SU-DHL-6 (cell line): ENCODE measurements around the gene CRTAC1.

Source experiments
- H2AFZ ChIP-seq: fragments of 200-600 bp; sonication (generic); 2 replicates; pipeline ENCODE4 v1.6.1; 2014; ENCODE audit warnings: low read depth, mild to moderate bottlenecking, moderate library complexity, mixed read lengths, antibody characterized with exemption, low read length; ENCODE audit not compliant: severe bottlenecking
- H3F3A ChIP-seq: fragments of 200-600 bp; shearing (Covaris generic); 2 replicates; pipeline ENCODE4 v1.6.0; 2016; ENCODE audit warnings: antibody characterized with exemption, mild to moderate bottlenecking; ENCODE audit not compliant: insufficient read depth
- H3K27ac ChIP-seq: fragments of 200-600 bp; sonication (generic); 2 replicates; pipeline ENCODE4 v1.5.1; 2016; ENCODE audit warnings: low read depth, mild to moderate bottlenecking, low read length, moderate library complexity, mixed read lengths
- H3K27me3 ChIP-seq: fragments of 200-600 bp; sonication (generic), shearing (Covaris generic); 2 replicates; pipeline ENCODE4 v1.6.0; 2014; ENCODE audit warnings: mild to moderate bottlenecking, low read length
- H3K36me3 ChIP-seq: fragments of 200-600 bp; sonication (generic); 2 replicates; pipeline ENCODE4 v1.6.1; 2014; ENCODE audit warnings: mild to moderate bottlenecking, low read length, mixed read lengths
- H3K4me2 ChIP-seq: fragments of 300-600, 200-600 bp; shearing (Covaris generic), sonication (generic); 2 replicates; pipeline ENCODE4 v1.6.0; 2014; ENCODE audit warnings: low read length, low read depth, mild to moderate bottlenecking; ENCODE audit not compliant: poor library complexity, severe bottlenecking
- H3K4me3 ChIP-seq: fragments of 200-600 bp; sonication (generic); 2 replicates; pipeline ENCODE4 v1.5.1; 2014; ENCODE audit warnings: antibody characterized with exemption, low read length, mild to moderate bottlenecking, mixed read lengths; ENCODE audit not compliant: insufficient read depth, poor library complexity, severe bottlenecking
- H3K79me2 ChIP-seq: fragments of 200-600 bp; sonication (generic); 2 replicates; pipeline ENCODE4 v1.6.1; 2014; ENCODE audit warnings: mild to moderate bottlenecking, low read length, moderate library complexity; ENCODE audit not compliant: insufficient read depth
- H3K9ac ChIP-seq: fragments of 200-600 bp; sonication (generic); 2 replicates; pipeline ENCODE4 v1.7.0; 2014; ENCODE audit warnings: mild to moderate bottlenecking, low read length
- H3K9me2 ChIP-seq: fragments of 200-600 bp; sonication (generic); replicated peaks from 2 replicates; pipeline ENCODE4 v1.6.1; 2014; ENCODE audit warnings: low read length; ENCODE audit not compliant: insufficient read depth
- H3K9me3 ChIP-seq: fragments of 200-600 bp; sonication (generic); 2 replicates; pipeline ENCODE4 v1.6.1; 2014; ENCODE audit warnings: low read length, mixed read lengths; ENCODE audit not compliant: insufficient read depth
- H4K20me1 ChIP-seq: fragments of 200-600 bp; sonication (generic); 2 replicates; pipeline ENCODE4 v1.6.1; 2014; ENCODE audit warnings: low read depth, mild to moderate bottlenecking, antibody characterized with exemption, low read length, moderate library complexity, mixed read lengths
- EZH2phosphoT487 ChIP-seq: fragments of 200-600 bp; sonication (generic), shearing (Covaris generic); conservative IDR thresholded peaks from 2 replicates; pipeline ENCODE4 v1.6.1; 2018; ENCODE audit warnings: mild to moderate bottlenecking, antibody characterized with exemption, low read length, moderate library complexity, mixed read lengths
- TF ChIP-seq, protein P1 (sequence below): fragments of 200-600 bp; sonication (generic); IDR thresholded peaks from one replicate; pipeline ENCODE4 v1.5.1; 2017; ENCODE audit warnings: antibody characterized with exemption, mild to moderate bottlenecking, low read length, moderate library complexity; ENCODE audit not compliant: insufficient read depth, poor library complexity, severe bottlenecking

Gene CRTAC1

DNA sequence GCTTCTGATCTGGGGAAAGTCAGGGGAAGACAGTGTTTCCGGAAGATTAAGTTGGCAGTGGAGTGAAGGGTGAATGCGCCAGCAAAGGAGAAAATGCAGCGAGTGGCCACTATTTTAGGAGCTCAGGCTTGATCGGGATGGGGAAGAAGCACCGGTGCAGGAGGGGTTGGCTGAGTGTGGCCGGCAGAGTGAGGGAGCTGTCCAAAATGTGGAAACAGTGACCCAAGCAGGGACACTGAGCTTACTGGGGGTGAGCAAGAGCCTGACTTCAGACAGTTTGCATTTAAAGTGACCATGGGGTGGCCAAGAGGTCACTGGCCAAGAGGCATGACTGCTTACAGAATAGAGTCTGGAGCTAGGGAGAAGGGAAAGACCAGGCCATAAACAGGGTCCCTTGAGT, 101.5 kb downstream of the CRTAC1 start:
- H3K36me3 ChIP-seq, result no peaks in the 10 kb centered on the region
- no peaks in the 10 kb centered on the region for H3K9me3 ChIP-seq
- no peak overlapping the region for H2AFZ ChIP-seq
- H3K27me3 ChIP-seq, result no peaks in the 10 kb centered on the region
- H3K4me2 ChIP-seq, result no peak overlapping the region
- no peak for TF ChIP-seq EZH2phosphoT487
- TF ChIP-seq, protein P1, sequence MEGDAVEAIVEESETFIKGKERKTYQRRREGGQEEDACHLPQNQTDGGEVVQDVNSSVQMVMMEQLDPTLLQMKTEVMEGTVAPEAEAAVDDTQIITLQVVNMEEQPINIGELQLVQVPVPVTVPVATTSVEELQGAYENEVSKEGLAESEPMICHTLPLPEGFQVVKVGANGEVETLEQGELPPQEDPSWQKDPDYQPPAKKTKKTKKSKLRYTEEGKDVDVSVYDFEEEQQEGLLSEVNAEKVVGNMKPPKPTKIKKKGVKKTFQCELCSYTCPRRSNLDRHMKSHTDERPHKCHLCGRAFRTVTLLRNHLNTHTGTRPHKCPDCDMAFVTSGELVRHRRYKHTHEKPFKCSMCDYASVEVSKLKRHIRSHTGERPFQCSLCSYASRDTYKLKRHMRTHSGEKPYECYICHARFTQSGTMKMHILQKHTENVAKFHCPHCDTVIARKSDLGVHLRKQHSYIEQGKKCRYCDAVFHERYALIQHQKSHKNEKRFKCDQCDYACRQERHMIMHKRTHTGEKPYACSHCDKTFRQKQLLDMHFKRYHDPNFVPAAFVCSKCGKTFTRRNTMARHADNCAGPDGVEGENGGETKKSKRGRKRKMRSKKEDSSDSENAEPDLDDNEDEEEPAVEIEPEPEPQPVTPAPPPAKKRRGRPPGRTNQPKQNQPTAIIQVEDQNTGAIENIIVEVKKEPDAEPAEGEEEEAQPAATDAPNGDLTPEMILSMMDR, result no peak
- no peak overlapping the region for H3K9ac ChIP-seq
- H3K4me3 ChIP-seq, result no peak overlapping the region
- H4K20me1 ChIP-seq, result no peaks in the 10 kb centered on the region
- H3F3A ChIP-seq, result no peaks in the 10 kb centered on the region
- no peaks in the 10 kb centered on the region for H3K79me2 ChIP-seq
- no peak overlapping the region for H3K27ac ChIP-seq
- H3K9me2 ChIP-seq, result no peaks in the 10 kb centered on the region

DNA sequence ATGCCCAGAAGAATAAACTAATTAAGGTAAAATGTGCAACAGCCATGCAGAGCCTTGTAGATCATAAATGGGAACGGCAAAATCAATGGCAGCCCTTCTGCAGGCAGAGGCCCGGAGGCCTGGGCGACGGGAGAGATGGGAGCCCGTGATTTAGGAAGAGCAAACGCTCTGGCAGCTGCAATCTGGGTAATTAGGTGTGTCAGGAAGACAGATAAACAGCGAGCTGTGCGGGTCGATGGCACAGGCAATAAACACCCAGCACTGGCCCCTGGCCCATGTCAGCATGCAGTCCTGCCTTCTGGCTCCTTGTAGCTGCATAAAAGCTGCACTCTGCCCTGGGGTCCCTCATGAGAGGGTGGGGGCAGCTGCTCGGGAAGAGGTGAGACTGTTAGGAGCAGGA, 102.8 kb downstream of the CRTAC1 start:
- Histone ChIP-seq H3K9ac (no peak overlapping the region), H3K9me3 (no peaks in the 10 kb centered on the region), H3K9me2 (no peaks in the 10 kb centered on the region), H2AFZ (no peak overlapping the region), H3F3A (no peaks in the 10 kb centered on the region), H3K4me3 (no peak overlapping the region), H3K79me2 (no peaks in the 10 kb centered on the region), H4K20me1 (no peaks in the 10 kb centered on the region), H3K27ac (no peak overlapping the region), H3K27me3 (no peaks in the 10 kb centered on the region), H3K4me2 (no peak overlapping the region), H3K36me3 (no peaks in the 10 kb centered on the region)
- no peak for TF ChIP-seq EZH2phosphoT487
- TF ChIP-seq, protein P1, result no peak

DNA sequence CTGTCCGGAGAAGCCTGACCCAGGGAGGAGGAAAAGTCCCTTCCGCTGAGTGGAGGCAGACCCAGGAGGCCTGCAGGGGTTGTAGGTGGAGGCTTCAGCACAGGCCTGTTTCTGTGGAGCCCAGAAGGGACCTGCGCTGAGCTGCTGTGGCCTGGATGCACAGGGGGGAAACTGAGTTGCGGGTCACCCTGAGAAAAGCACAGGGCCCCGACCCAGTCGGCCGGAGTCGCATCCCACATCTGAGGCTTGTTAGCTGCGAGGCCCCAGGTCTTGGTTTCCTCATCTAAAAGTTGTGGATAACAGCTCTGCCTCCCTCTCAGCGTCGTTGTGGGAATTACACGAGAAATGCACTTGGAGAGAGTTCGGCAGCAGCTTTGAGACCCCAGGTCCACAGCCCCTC, 104.4 kb downstream of the CRTAC1 start:
- H3K27me3 ChIP-seq, result no peaks in the 10 kb centered on the region
- H3K4me2 ChIP-seq, result no peak overlapping the region
- no peaks in the 10 kb centered on the region for H3K79me2 ChIP-seq
- H3K4me3 ChIP-seq, result no peak overlapping the region
- H2AFZ ChIP-seq, result no peak overlapping the region
- H3K9me2 ChIP-seq, result no peaks in the 10 kb centered on the region
- no peaks in the 10 kb centered on the region for H3F3A ChIP-seq
- H3K36me3 ChIP-seq, result no peaks in the 10 kb centered on the region
- TF ChIP-seq, protein P1, result no peak
- TF ChIP-seq EZH2phosphoT487, result no peak
- H3K27ac ChIP-seq, result no peak overlapping the region
- no peak overlapping the region for H3K9ac ChIP-seq
- no peaks in the 10 kb centered on the region for H4K20me1 ChIP-seq
- no peaks in the 10 kb centered on the region for H3K9me3 ChIP-seq
